A172 (cell line): ENCODE measurements around the gene HPGDS. TPM values are rescaled to one million over a fixed set of nuclear protein-coding genes. Genes with fewer than 3 reads are reported as not detected.
"Not testable (repeated sequence)": the region's sequence is repeated elsewhere in the genome, so short reads cannot be mapped to it uniquely, and the experiment has no call there.

Source experiments
- DNase-seq: peaks from one replicate; pipeline ENCODE4 v3.0.0-alpha.2; 2015; ENCODE audit warnings: low spot score
- total RNA-seq: library from RNA; depleted of rRNA; stranded (reverse); fragments of >200 nt; shearing (Covaris generic); gene quantifications from 2 replicates; pipeline ENCODE4 v1.2.3, GENCODE V29; 2014

The HPGDS gene
- total RNA-seq, 1 experiment from 2014 or later: not detected

DNA sequence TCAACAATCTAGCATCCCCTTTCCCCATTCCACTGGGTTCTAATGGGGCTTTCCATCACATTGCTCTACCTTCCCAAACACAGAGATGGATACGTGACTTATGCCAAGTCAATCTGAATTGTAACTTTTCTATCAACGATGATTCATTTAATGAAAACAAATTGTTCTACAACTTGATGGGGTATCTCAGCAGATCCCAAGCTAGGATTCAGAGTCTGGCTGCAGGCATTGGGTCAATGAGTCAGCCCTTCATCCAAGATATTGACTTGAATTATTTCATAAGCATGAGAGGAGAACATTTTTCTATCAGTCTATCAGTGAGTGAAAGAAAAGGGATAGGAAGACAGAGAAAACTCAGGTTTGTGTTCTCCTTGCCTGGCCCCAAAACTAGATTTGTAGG is 15.0 kb upstream of the HPGDS start:
- no peak for DNase-seq

DNA sequence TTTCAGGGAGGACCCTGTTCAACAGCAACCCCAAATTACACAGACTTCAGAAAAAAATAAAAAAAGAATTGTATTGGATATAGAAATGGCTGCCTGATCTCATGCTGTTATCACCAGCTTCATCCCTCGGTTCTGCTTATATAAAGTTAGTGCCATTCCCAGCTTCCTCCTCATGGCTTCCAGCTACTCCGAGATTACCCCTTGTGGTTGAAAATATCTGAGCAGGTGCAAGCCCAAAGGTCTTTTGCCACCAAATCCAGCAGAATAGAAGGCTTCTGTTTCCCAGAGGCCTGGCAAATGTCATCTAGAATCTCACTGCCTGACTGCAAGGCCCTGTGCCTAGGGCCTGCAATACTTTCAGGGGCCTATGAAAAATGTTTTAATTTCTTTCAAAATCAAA is 13.8 kb upstream of the HPGDS start:
- no peak for DNase-seq

DNA sequence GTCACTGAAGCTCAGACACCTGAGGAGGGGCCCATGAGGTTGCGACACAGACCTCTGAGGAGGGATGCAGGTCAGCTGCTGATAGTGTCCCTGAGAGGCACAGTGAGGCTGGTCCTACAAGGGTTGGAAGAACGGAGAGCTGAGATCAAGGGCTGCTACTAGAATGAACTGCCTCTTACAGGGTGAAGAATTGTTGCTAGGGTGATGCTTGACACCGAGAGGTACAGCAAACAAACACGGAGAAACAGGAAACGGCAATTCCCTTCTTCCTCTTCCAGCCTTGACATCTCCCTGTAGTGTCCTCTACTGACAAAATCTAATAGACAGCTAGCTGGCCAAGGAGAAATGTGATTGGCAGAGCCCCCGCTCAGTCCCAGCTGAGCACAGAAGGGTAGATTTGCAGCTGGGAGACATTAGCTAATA is 11.8 kb upstream of the HPGDS start:
- DNase-seq: no peak

GRCh38 chr4:94352996-94353395 is 10.4 kb upstream of the HPGDS start:
- DNase-seq: no peak

GRCh38 chr4:94352163-94352562 is 9.5 kb upstream of the HPGDS start:
- DNase-seq: no peak

DNA sequence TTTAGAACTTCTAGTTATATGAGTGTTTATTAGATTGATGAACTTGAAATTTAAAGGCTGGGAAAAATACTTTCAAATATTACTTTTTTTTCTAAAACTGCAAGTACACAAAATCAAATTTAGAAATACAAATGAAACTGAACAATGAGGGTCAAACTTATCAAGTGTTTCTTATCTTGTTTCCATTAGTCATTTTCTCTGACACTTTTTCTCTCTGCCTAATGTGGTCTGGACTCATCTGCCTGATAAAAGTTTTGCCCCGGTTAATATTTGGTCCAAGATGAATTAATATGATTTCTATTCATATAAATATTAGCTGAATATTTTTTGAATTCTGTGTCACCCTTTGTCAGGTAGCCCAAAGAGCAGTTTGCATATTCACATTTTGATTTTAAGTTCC is 8.7 kb upstream of the HPGDS start:
- no peak for DNase-seq

GRCh38 chr4:94350095-94350494 is 7.5 kb upstream of the HPGDS start:
- DNase-seq: no peak

- no peak for DNase-seq
Observed at GRCh38 chr4:94349193-94349592, 6.6 kb upstream of the HPGDS start.

- DNase-seq: no peak
Observed at GRCh38 chr4:94348666-94349065, 6.0 kb upstream of the HPGDS start.

DNA sequence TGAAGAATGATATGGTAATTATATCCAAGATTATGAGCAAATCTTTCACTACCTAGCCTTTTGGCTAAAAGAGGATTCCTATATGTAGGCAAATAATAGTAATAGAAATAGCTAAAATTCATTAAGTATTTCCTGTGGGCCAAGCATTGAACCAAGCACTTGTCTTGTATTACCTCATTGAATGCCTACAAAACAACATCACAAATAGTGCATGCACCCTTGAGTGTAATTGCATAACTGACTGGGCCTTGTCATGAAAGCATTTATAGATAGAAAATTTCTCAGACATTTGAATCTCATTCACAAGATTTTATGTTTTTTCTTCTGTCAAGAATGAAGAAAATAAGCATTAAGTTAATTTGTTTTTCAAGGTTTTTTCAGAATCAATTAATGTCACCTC is 3.9 kb upstream of the HPGDS start:
- DNase-seq: no peak

DNA sequence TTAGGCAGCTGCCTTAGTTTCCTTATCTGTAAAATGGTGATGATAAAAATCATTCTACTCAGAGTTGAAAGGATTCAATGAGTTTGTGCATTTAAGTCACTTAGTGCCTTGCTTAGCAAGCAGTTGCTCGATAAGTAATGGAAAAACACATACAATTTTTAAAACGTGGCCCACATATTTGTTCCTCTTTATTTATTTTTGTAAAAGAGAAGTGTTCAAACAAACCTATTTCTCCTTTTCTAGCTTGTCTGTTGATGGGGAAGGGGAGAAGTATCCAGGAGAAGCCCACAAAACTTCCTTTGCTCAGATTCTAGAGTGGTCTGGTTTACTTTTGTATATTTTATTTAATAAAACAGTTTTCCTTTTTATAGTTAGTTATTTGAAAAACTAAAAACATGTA is 3.3 kb upstream of the HPGDS start:
- DNase-seq: no peak

- DNase-seq: no peak
Observed at GRCh38 chr4:94345266-94345665, 2.6 kb upstream of the HPGDS start.

GRCh38 chr4:94344457-94344856 is 1.8 kb upstream of the HPGDS start:
- DNase-seq: no peak

DNA sequence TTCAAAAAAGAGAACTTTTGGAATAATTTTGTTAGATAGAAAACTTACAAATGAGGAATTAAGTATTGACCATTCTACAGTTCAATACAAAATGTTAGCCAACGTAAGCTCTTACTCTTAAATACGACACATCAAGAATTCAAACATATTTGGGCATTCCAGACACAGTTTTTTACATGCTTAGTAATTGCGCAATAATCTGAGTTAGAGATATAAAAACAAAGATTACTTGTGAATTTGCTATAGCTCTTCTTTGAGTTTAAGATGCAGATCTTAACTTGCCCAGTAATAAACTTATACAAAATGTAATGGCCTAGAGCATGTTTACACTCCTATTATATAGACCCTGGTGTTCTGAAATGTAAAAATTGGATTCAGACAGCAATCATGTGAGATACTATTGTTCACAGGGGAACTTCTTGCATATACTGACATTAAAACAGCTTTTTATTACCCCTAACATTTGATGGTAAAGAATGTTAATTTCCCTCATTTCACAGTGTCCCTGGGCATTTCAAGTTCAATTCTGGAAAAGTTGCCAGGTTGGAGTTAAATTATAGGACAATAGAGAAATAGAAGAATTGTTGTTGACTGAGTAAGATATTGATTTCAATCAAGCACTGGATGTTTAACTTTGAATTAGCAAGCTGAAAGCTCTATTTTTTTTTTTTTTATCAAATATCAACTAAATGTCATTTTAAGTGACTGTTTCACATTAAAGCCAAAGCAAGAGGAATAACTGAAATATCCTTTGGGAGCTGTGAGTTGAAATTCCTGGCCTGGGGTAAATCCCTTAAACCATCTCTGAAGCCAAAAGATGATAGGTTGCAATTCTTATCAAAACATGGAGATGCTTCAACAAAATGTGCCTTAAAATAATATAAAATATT is 910 bp downstream of the HPGDS start:
- DNase-seq: no peak

DNA sequence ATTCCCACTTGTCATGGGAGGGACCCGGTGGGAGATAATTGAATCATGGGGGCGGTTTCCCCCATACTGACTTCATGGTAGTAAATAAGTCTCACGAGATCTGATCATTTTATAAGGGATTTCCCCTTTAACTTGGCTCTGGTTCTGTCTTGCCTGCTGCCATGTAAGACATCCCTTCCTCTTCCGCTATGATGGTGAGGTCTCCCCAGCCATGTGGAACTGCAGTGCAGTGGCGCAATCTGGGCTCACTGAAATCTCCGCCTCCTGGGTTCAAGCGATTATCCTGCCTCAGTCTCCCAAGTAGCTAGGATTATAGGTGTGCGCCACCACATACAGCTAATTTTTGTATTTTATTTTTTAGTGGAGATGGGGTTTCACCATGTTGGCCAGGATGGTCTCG is 2.9 kb downstream of the HPGDS start:
- DNase-seq: no peak

DNA sequence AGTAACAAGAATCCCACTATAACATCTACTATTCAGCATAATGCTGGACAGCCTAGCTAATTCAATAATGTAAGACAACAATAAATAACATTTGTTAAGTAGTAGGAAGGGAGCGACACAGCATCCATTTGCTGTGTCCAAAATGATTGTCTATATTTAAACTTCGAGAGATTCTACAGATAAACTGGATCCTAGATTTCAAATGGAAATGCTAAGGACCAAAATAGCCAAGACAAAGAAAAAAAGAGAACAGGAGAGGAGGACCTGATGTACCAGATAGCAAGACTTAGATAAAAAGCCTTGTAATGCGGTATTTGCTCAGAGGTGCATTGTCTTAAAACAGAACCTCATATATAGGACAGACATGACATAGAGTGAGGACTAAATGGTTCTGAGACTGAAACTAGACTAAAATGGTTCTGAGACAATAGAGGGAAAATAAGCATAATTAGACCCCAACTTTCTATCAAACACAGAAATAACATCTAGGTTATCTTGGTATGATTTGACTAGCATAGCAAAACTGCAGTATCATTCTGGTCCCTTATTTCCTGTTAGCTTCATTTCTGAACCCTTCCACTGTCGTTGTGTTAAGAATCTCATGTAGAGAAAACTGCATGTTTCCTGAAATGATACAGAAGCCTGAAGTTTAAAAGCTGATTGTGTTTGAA is 3.8 kb downstream of the HPGDS start:
- DNase-seq: no peak

DNA sequence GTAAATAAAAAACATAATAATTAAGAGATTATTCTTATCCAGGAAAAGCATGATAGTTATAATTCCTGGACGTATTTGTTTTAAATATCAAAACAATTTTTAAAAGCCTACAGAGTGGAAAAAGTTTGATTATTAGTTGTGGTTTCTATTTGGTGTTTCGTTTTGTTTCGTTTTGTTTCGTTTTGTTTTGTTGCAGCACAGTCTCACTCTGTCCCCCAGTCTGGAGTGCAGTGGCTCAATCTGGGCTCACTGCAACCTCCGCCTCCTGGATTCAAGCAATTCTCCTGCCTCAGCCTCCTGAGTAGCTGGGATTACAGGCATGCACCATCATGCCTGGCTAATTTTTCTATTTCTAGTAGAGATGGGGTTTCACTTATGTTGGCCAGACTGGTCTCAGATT is 5.8 kb downstream of the HPGDS start:
- not testable (repeated sequence) for DNase-seq

GRCh38 chr4:94336303-94336702 is 6.3 kb downstream of the HPGDS start:
- no peak for DNase-seq

- no peak for DNase-seq
Observed at GRCh38 chr4:94334962-94335361, 7.7 kb downstream of the HPGDS start.

- no peak for DNase-seq
Observed at GRCh38 chr4:94334476-94334875, 8.2 kb downstream of the HPGDS start.

DNA sequence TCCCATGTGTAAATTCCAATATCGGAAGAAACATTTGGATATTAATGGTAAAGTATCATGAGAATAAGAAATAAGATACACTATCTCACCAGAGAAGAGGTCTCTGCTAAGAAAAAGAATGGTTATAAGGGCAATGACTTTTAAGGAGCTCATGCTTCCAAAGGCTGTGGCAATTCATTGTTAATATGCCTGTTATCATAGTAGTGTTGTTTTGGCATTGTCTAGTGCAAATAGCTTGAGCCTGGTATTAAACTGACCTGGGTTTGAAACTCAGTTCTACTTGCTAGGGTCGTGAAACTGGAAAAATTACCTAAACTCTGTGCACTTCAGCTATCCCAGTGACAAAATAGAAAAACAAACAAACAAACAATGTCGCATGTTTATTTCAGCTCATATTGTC is 8.8 kb downstream of the HPGDS start:
- DNase-seq: no peak

GRCh38 chr4:94332983-94333590 is 9.5 kb downstream of the HPGDS start:
- no peak for DNase-seq

GRCh38 chr4:94329933-94330332 is 12.7 kb downstream of the HPGDS start:
- DNase-seq: no peak
